Astrocyte (in vitro differentiated cells and primary cell): ENCODE measurements around the gene DYSF. TPM values are rescaled to one million over a fixed set of nuclear protein-coding genes. Genes with fewer than 3 reads are reported as not detected.

Experiments
- DNase-seq: peaks from one replicate; pipeline ENCODE4 v3.0.0-alpha.2; 2010; ENCODE audit warnings: low read depth
- FAIRE-seq: peaks from 2 replicates; lab custom pipeline; 2011; peaks lifted over from hg19 to GRCh38; lab: Jason Lieb, UNC
- H2AFZ ChIP-seq: 2 replicates; pipeline ENCODE4 v1.6.0; 2012; ENCODE audit warnings: low read depth, low read length, inconsistent platforms
- H3K27ac ChIP-seq: 2 replicates; pipeline ENCODE4 v1.5.1; 2011; ENCODE audit warnings: low read depth, low read length, inconsistent platforms
- H3K27me3 ChIP-seq: 2 replicates; pipeline ENCODE4 v1.6.0; 2011; ENCODE audit warnings: low read length, inconsistent platforms; ENCODE audit not compliant: insufficient read depth
- H3K36me3 ChIP-seq: 2 replicates; pipeline ENCODE4 v1.5.1; 2011; ENCODE audit warnings: low read length, inconsistent platforms; ENCODE audit not compliant: insufficient read depth
- H3K4me1 ChIP-seq: 2 replicates; pipeline ENCODE4 v1.5.1; 2011; ENCODE audit warnings: low read length, inconsistent platforms; ENCODE audit not compliant: insufficient read depth
- H3K4me2 ChIP-seq: 2 replicates; pipeline ENCODE4 v1.6.0; 2012; ENCODE audit warnings: low read length, inconsistent platforms
- H3K4me3 ChIP-seq: 2 replicates; pipeline ENCODE4 v1.5.1; 2011; ENCODE audit warnings: low read depth, mild to moderate bottlenecking, low read length, inconsistent platforms; ENCODE audit not compliant: insufficient read depth
- H3K79me2 ChIP-seq: 2 replicates; pipeline ENCODE4 v1.6.0; 2012; ENCODE audit warnings: mild to moderate bottlenecking, low read length, inconsistent platforms; ENCODE audit not compliant: insufficient read depth
- H3K9ac ChIP-seq: 2 replicates; pipeline ENCODE4 v1.6.0; 2012; ENCODE audit warnings: mild to moderate bottlenecking, low read length, inconsistent platforms
- H3K9me3 ChIP-seq: 2 replicates; pipeline ENCODE4 v1.5.1; 2012; ENCODE audit warnings: low read depth, mild to moderate bottlenecking, low read length, inconsistent platforms; ENCODE audit not compliant: insufficient read depth
- H4K20me1 ChIP-seq: 2 replicates; pipeline ENCODE4 v1.6.0; 2012; ENCODE audit warnings: low read length, inconsistent platforms; ENCODE audit not compliant: insufficient read depth
- H3K27ac Mint-ChIP-seq: one replicate; pipeline ENCODE4 v1.8.0; 2021; ENCODE audit warnings: mild to moderate bottlenecking, mixed read lengths; ENCODE audit not compliant: unreplicated experiment
- H3K27me3 Mint-ChIP-seq: one replicate; pipeline ENCODE4 v1.8.0; 2021; ENCODE audit warnings: low read depth, mixed read lengths; ENCODE audit not compliant: unreplicated experiment
- H3K36me3 Mint-ChIP-seq: one replicate; pipeline ENCODE4 v1.8.0; 2021; ENCODE audit warnings: low read depth, mixed read lengths; ENCODE audit not compliant: unreplicated experiment
- H3K4me1 Mint-ChIP-seq: one replicate; pipeline ENCODE4 v1.8.0; 2021; ENCODE audit warnings: low read depth, mixed read lengths; ENCODE audit not compliant: unreplicated experiment
- H3K4me3 Mint-ChIP-seq: one replicate; pipeline ENCODE4 v1.8.0; 2021; ENCODE audit warnings: mild to moderate bottlenecking, moderate library complexity, mixed read lengths; ENCODE audit not compliant: unreplicated experiment
- H3K9me3 Mint-ChIP-seq: one replicate; pipeline ENCODE4 v1.8.0; 2021; ENCODE audit warnings: mild to moderate bottlenecking, mixed read lengths; ENCODE audit not compliant: unreplicated experiment
- CTCF ChIP-seq: IDR thresholded peaks from 2 replicates; pipeline ENCODE4 v1.5.1; 2011; ENCODE audit warnings: low read depth, mild to moderate bottlenecking, inconsistent platforms, low read length, moderate library complexity; ENCODE audit not compliant: insufficient read depth
- EZH2 ChIP-seq: IDR thresholded peaks from 2 replicates; pipeline ENCODE4 v1.6.1; 2012; ENCODE audit warnings: mild to moderate bottlenecking, low read length, inconsistent platforms; ENCODE audit not compliant: insufficient read depth
- total RNA-seq: library from RNA; stranded (reverse); gene quantifications from 2 replicates; pipeline ENCODE4 v1.2.1, GENCODE V29; 2021

The DYSF gene
- total RNA-seq, 1 donor from 2014 or later = 123 TPM

DNA sequence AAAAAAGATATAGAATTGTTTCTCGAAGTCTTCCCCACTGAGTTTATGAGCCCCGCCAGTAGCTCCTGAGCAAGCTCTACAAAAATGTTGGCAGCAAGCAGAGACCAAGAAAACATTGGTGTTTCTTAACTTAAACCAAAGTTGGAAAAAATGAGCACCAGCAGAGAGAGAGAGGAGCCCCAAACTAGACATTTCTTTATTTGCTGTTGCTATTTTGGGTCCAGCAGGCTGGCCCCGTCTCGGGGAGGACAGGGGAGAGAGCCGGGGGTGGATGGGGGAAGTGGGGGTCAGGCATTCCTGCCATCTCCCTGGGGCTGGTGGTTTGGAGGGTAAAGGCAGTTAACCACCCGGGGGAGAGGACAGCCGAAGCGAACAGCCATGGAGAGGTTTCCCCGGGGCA is 113.0 kb downstream of the DYSF start:
- Histone ChIP-seq H3K27me3 (no peaks in the 10 kb centered on the region), H3K4me3 (no peak overlapping the region), H3K9ac (no peak overlapping the region), H4K20me1 (no peaks in the 10 kb centered on the region), H3K27ac (no peak overlapping the region), H3K4me1 (no peaks in the 10 kb centered on the region), H3K36me3 (no peaks in the 10 kb centered on the region), H3K4me2 (no peak overlapping the region), H3K79me2 (no peaks in the 10 kb centered on the region), H2AFZ (no peak overlapping the region), H3K9me3 (no peaks in the 10 kb centered on the region)
- Mint-ChIP-seq H3K9me3 (no peaks in the 10 kb centered on the region), H3K36me3 (peaks cover 30% of the 10 kb centered on the region), H3K4me3 (no peak overlapping the region), H3K4me1 (peaks cover 34% of the 10 kb centered on the region), H3K27ac (no peak overlapping the region), H3K27me3 (peaks cover 2% of the 10 kb centered on the region)
- no peak for FAIRE-seq
- peak; percentile 53 for DNase-seq
- TF ChIP-seq EZH2 = no peak
- TF ChIP-seq CTCF = no peak

- DNase-seq (no peak), FAIRE-seq (no peak)
- Histone ChIP-seq H3K27ac (no peak overlapping the region), H3K36me3 (no peaks in the 10 kb centered on the region), H3K9me3 (peaks cover 5% of the 10 kb centered on the region), H3K79me2 (no peaks in the 10 kb centered on the region), H4K20me1 (no peaks in the 10 kb centered on the region), H3K9ac (no peak overlapping the region), H3K4me2 (no peak overlapping the region), H3K4me3 (no peak overlapping the region), H3K27me3 (no peaks in the 10 kb centered on the region), H3K4me1 (no peaks in the 10 kb centered on the region), H2AFZ (no peak overlapping the region)
- Mint-ChIP-seq H3K4me3 (no peak overlapping the region), H3K36me3 (peaks cover 29% of the 10 kb centered on the region), H3K4me1 (peaks cover 26% of the 10 kb centered on the region), H3K27me3 (peaks cover 2% of the 10 kb centered on the region), H3K27ac (no peak overlapping the region), H3K9me3 (no peaks in the 10 kb centered on the region)
- TF ChIP-seq EZH2 (no peak), CTCF (no peak)
These were observed 114.3 kb downstream of the DYSF start for GRCh38 chr2:71567625-71568024.

DNA sequence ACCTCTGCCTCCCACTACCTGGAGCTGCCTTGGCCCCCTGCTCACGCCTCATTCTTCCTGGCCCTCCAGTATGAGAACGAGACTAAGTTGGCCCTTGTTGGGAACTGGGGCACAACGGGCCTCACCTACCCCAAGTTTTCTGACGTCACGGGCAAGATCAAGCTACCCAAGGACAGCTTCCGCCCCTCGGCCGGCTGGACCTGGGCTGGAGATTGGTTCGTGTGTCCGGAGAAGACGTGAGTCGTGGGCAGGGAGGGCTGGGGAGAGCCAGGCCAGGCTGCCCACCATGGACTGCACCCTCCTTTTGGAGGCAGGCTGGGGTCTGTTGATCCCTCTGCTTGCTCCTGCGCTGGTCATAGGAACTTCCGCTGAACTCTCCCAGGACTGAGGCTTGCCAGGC is 114.7 kb downstream of the DYSF start:
- H2AFZ ChIP-seq = no peak overlapping the region
- H4K20me1 ChIP-seq = no peaks in the 10 kb centered on the region
- H3K4me2 ChIP-seq = no peak overlapping the region
- no peak overlapping the region for H3K9ac ChIP-seq
- H3K4me3 Mint-ChIP-seq = no peak overlapping the region
- H3K4me1 ChIP-seq = no peaks in the 10 kb centered on the region
- H3K9me3 ChIP-seq = peaks cover 5% of the 10 kb centered on the region
- H3K4me3 ChIP-seq = no peak overlapping the region
- H3K79me2 ChIP-seq = no peaks in the 10 kb centered on the region
- peaks cover 2% of the 10 kb centered on the region for H3K27me3 Mint-ChIP-seq
- DNase-seq (no peak), FAIRE-seq (no peak)
- peaks cover 29% of the 10 kb centered on the region for H3K36me3 Mint-ChIP-seq
- peaks cover 22% of the 10 kb centered on the region for H3K4me1 Mint-ChIP-seq
- no peak overlapping the region for H3K27ac Mint-ChIP-seq
- H3K9me3 Mint-ChIP-seq = no peaks in the 10 kb centered on the region
- no peaks in the 10 kb centered on the region for H3K36me3 ChIP-seq
- TF ChIP-seq CTCF (no peak), EZH2 (no peak)
- H3K27me3 ChIP-seq = no peaks in the 10 kb centered on the region
- no peak overlapping the region for H3K27ac ChIP-seq
